Endothelial cell of umbilical vein (primary cell): ENCODE results near the gene SPEM1. TPM values are rescaled to one million over a fixed set of nuclear protein-coding genes. Genes with fewer than 3 reads are reported as not detected.

Experiments used
- BruUV-seq: library from RNA; stranded (reverse); fragments of 400-500 nt; replicated peaks from 2 replicates; lab custom pipeline; 2021; lab: Mats Ljungman, UMichigan
- CTCF ChIA-PET: fragments of 300-600, 350-600 bp; sonication (Branson Sonifier 250); formaldehyde crosslinking; loops from one replicate; lab custom pipeline; 2021; ENCODE audit warnings: antibody characterized with exemption, inconsistent platforms; lab: Charles Lee
- POLR2A ChIA-PET: fragments of 300-600, 350-600 bp; sonication (Branson Sonifier 250); formaldehyde crosslinking; loops from one replicate; lab custom pipeline; 2021; ENCODE audit warnings: antibody characterized with exemption, inconsistent platforms; lab: Charles Lee
- DNase-seq: peaks from one replicate; pipeline ENCODE4 v3.0.0-alpha.2; 2011; ENCODE audit warnings: low read depth, low spot score
- FAIRE-seq: peaks from 2 replicates; lab custom pipeline; 2011; peaks lifted over from hg19 to GRCh38; lab: Jason Lieb, UNC
- H2AFZ ChIP-seq: 2 replicates; pipeline ENCODE4 v1.6.0; 2012; ENCODE audit warnings: low read depth, low read length, control low read depth, inconsistent platforms
- H3K27ac ChIP-seq: 2 replicates; pipeline ENCODE4 v1.5.1; 2011; ENCODE audit warnings: low read depth, mild to moderate bottlenecking, control low read depth, low read length, moderate library complexity; ENCODE audit not compliant: insufficient read depth
- H3K27me3 ChIP-seq, 2 experiments: 2 replicates each; pipeline versions ENCODE4 v1.6.0 to v1.6.1; 2011; ENCODE audit warnings: low read length in 2 of 2, mixed read lengths in 1 of 2; ENCODE audit not compliant: control insufficient read depth in 2 of 2, insufficient read depth in 2 of 2
- H3K36me3 ChIP-seq, 2 experiments: 2 replicates in 1 of 2; 3 replicates in 1 of 2; pipeline ENCODE4 v1.5.1; 2011; ENCODE audit warnings: low read length in 2 of 2, mild to moderate bottlenecking in 1 of 2, moderate library complexity in 1 of 2; ENCODE audit not compliant: control insufficient read depth in 2 of 2, insufficient read depth in 2 of 2; ENCODE audit errors: extremely low read depth in 1 of 2
- H3K4me1 ChIP-seq: 3 replicates; pipeline ENCODE4 v1.5.1; 2011; ENCODE audit warnings: mild to moderate bottlenecking, low read length; ENCODE audit not compliant: control insufficient read depth, insufficient read depth; ENCODE audit errors: extremely low read depth
- H3K4me2 ChIP-seq: 2 replicates; pipeline ENCODE4 v1.6.1; 2011; ENCODE audit warnings: low read length, control low read depth, mixed read lengths; ENCODE audit not compliant: insufficient read depth
- H3K4me3 ChIP-seq, 3 experiments: fragments of 200-600 bp in 1 of 3; sonication (generic), shearing (Covaris generic) in 1 of 3; replicated peaks in 1 of 3; 2 replicates each; pipeline ENCODE4 v1.5.1; 2011 to 2016; ENCODE audit warnings: control low read depth in 3 of 3, low read length in 3 of 3, mild to moderate bottlenecking in 2 of 3, inconsistent platforms in 1 of 3, low read depth in 1 of 3, moderate library complexity in 1 of 3; ENCODE audit not compliant: insufficient read depth in 1 of 3
- H3K79me2 ChIP-seq: 2 replicates; pipeline ENCODE4 v1.6.0; 2012; ENCODE audit warnings: low read length, inconsistent platforms; ENCODE audit not compliant: control insufficient read depth, insufficient read depth
- H3K9ac ChIP-seq: replicated peaks from 2 replicates; pipeline ENCODE3; 2011; ENCODE audit warnings: low read length, control low read depth; ENCODE audit not compliant: insufficient read depth; ENCODE audit errors: extremely low read depth
- H3K9me1 ChIP-seq: replicated peaks from 3 replicates; pipeline ENCODE4 v1.6.0; 2011; ENCODE audit warnings: mild to moderate bottlenecking, low read length; ENCODE audit not compliant: control insufficient read depth, insufficient read depth; ENCODE audit errors: extremely low read depth
- H3K9me3 ChIP-seq: replicated peaks from 2 replicates; pipeline ENCODE4 v1.5.1; 2012; ENCODE audit warnings: low read length, inconsistent platforms; ENCODE audit not compliant: control insufficient read depth, insufficient read depth
- H4K20me1 ChIP-seq: replicated peaks from 2 replicates; pipeline ENCODE3; 2011; ENCODE audit warnings: mild to moderate bottlenecking, low read length; ENCODE audit not compliant: control insufficient read depth, insufficient read depth; ENCODE audit errors: extremely low read depth
- EZH2 ChIP-seq: IDR thresholded peaks from 2 replicates; pipeline ENCODE4 v1.6.1; 2012; ENCODE audit warnings: borderline replicate concordance, low read depth, mild to moderate bottlenecking, moderate library complexity, low read length, inconsistent platforms; ENCODE audit not compliant: severe bottlenecking
- FOS ChIP-seq: IDR thresholded peaks from 2 replicates; pipeline ENCODE4 v1.6.1; 2011; ENCODE audit warnings: mild to moderate bottlenecking, low read length, moderate library complexity, borderline replicate concordance; ENCODE audit not compliant: insufficient read depth
- GATA2 ChIP-seq: IDR thresholded peaks from 2 replicates; pipeline ENCODE4 v1.7.0; 2011; ENCODE audit warnings: low read depth, mild to moderate bottlenecking, moderate library complexity, mixed read lengths, low read length; ENCODE audit not compliant: insufficient read length, insufficient read depth
- JUN ChIP-seq: IDR thresholded peaks from 2 replicates; pipeline ENCODE4 v1.6.1; 2011; ENCODE audit warnings: borderline replicate concordance, low read depth; ENCODE audit not compliant: insufficient read length, insufficient read depth
- MAX ChIP-seq: IDR thresholded peaks from 2 replicates; pipeline ENCODE4 v1.6.1; 2011; ENCODE audit not compliant: insufficient read depth, insufficient read length
- MYC ChIP-seq: IDR thresholded peaks from one replicate; pipeline ENCODE4 v1.6.1; 2011; ENCODE audit warnings: mild to moderate bottlenecking, low read depth, low read length
- POLR2A ChIP-seq: IDR thresholded peaks from 2 replicates; pipeline ENCODE4 v1.6.1; 2012; ENCODE audit warnings: low read depth, mild to moderate bottlenecking, control low read depth, low read length
- POLR2AphosphoS5 ChIP-seq: IDR thresholded peaks from 2 replicates; pipeline ENCODE4 v1.6.1; 2012; ENCODE audit warnings: low read depth, mild to moderate bottlenecking, control low read depth, low read length, moderate library complexity; ENCODE audit not compliant: insufficient read depth
- dilution Hi-C: fragments of 300-500 bp; cut with MboI; formaldehyde crosslinking; loops from one replicate; pipeline ENCODE4 v1.15.0; 2019; ENCODE audit warnings: low sequenced_read_pairs; ENCODE audit not compliant: extremely low pct_ligation_motif_present
- intact Hi-C: fragments of 100-400 bp; cut with micrococcal nuclease; formaldehyde crosslinking; loops from one replicate; pipeline ENCODE4 v1.10.0; 2022
- polyA plus RNA-seq, 4 experiments: library from polyadenylated mRNA; depleted of rRNA in 3 of 4; stranded (reverse) in 3 of 4; unstranded in 1 of 4; fragments of >200 nt; gene quantifications; 2 replicates each; pipeline versions ENCODE4 v1.2.1 to v1.2.3, GENCODE V29; 2011 to 2012; ENCODE audit warnings: missing spikeins in 1 of 4
- total RNA-seq: library from RNA; stranded (reverse); gene quantifications from 2 replicates; pipeline ENCODE4 v1.2.3, GENCODE V29; 2021
- TF ChIP-seq, protein P1 (sequence below), 2 donors: IDR thresholded peaks; 1 replicate in 1 of 2; 2 replicates in 1 of 2; pipeline ENCODE4 v1.5.1; 2011; ENCODE audit warnings: low read length in 2 of 2, mild to moderate bottlenecking in 2 of 2, moderate library complexity in 2 of 2, control low read depth in 1 of 2, inconsistent platforms in 1 of 2, low read depth in 1 of 2; ENCODE audit not compliant: insufficient read depth in 1 of 2; ENCODE audit errors: extremely low read depth in 1 of 2

The SPEM1 gene
- total and polyA plus RNA-seq, 2 donors (not counting 3 experiments of a cell fraction or from before 2014, with no cell fraction given), result not detected

DNA sequence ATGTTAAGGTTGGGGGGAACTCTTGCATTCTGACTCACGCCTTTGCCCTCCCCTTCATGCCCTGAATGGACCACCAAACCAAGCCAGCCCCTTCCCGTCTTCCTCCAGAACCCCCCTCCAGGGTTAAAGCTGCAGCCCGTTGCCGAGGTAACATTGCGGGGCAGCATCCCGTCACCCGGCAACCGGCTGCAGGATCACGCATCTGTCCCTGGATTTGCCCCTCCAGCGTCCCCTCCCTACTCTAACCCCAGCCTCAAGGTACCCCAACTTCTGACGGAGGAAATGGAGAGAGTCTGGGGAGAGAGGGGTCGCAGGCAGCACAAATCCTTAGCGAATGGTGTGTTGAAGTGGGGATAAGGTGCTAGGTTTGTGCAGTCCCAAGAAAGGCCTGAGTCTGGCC lies 13.0 kb upstream of the SPEM1 start:
- peaks cover 4% of the 10 kb centered on the region for H3K79me2 ChIP-seq
- no peaks in the 10 kb centered on the region for H4K20me1 ChIP-seq
- H3K9me3 ChIP-seq, result no peaks in the 10 kb centered on the region
- no peak for DNase-seq
- H3K4me1 ChIP-seq, result peaks cover 12% of the 10 kb centered on the region
- POLR2A ChIA-PET, result no interaction called here
- TF ChIP-seq POLR2AphosphoS5 (no peak), EZH2 (no peak), FOS (no peak), MAX (no peak), MYC (no peak), JUN (no peak), GATA2 (no peak), POLR2A (no peak)
- TF ChIP-seq, protein P1, sequence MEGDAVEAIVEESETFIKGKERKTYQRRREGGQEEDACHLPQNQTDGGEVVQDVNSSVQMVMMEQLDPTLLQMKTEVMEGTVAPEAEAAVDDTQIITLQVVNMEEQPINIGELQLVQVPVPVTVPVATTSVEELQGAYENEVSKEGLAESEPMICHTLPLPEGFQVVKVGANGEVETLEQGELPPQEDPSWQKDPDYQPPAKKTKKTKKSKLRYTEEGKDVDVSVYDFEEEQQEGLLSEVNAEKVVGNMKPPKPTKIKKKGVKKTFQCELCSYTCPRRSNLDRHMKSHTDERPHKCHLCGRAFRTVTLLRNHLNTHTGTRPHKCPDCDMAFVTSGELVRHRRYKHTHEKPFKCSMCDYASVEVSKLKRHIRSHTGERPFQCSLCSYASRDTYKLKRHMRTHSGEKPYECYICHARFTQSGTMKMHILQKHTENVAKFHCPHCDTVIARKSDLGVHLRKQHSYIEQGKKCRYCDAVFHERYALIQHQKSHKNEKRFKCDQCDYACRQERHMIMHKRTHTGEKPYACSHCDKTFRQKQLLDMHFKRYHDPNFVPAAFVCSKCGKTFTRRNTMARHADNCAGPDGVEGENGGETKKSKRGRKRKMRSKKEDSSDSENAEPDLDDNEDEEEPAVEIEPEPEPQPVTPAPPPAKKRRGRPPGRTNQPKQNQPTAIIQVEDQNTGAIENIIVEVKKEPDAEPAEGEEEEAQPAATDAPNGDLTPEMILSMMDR (IDR thresholded peaks at IDR 0.05; ENCODE audit: extremely low read depth in 1 of 2, insufficient read depth in 1 of 2, low read depth in 1 of 2, low read length in 2 of 2), result no peak
- CTCF ChIA-PET, result interaction anchor here (0.8 to 1.2 kb wide), 4 partner anchors 15 to 154 kb away, joined by 3 to 4 read pairs (median 3); no protein-coding TSS in a partner anchor
- peaks cover 0 to 15% of the 10 kb centered on the region in 2 experiments for H3K36me3 ChIP-seq
- H3K4me3 ChIP-seq, result no peak overlapping the region
- no peak overlapping the region for H2AFZ ChIP-seq
- dilution Hi-C loops (no loop called here), intact Hi-C loops (no loop called here)
- no peak for FAIRE-seq
- H3K27ac ChIP-seq, result no peak overlapping the region
- H3K4me2 ChIP-seq, result no peak overlapping the region
- no peaks in the 10 kb centered on the region for H3K9me1 ChIP-seq
- no peak overlapping the region for H3K9ac ChIP-seq
- no peaks in the 10 kb centered on the region for H3K27me3 ChIP-seq
- no TSS peak for BruUV-seq
